Measurements from ENCODE around the gene FUOM.
A peak's percentile ranks its signal among the peaks of the same experiment; 100 is the strongest.

Gene FUOM

GRCh38 chr10:133335246-133336117, 22.3 kb downstream of the FUOM start:
- TF ChIP-seq CTCF (conservative IDR thresholded peaks at IDR 0.05; ENCODE audit: low read depth, low read length) = no peak
- peak overlapping the region; percentile 37 for H3K4me3 ChIP-seq (ENCODE audit: low read length)
- DNase-seq (ENCODE audit: low read depth) = no peak

GRCh38 chr10:133334503-133335245, 23.1 kb downstream of the FUOM start:
- peak overlapping the region; percentile 37 for H3K4me3 ChIP-seq (ENCODE audit: low read length)
- TF ChIP-seq CTCF (conservative IDR thresholded peaks at IDR 0.05; ENCODE audit: low read depth, low read length) = no peak
- no peak for DNase-seq (ENCODE audit: low read depth)

DNA sequence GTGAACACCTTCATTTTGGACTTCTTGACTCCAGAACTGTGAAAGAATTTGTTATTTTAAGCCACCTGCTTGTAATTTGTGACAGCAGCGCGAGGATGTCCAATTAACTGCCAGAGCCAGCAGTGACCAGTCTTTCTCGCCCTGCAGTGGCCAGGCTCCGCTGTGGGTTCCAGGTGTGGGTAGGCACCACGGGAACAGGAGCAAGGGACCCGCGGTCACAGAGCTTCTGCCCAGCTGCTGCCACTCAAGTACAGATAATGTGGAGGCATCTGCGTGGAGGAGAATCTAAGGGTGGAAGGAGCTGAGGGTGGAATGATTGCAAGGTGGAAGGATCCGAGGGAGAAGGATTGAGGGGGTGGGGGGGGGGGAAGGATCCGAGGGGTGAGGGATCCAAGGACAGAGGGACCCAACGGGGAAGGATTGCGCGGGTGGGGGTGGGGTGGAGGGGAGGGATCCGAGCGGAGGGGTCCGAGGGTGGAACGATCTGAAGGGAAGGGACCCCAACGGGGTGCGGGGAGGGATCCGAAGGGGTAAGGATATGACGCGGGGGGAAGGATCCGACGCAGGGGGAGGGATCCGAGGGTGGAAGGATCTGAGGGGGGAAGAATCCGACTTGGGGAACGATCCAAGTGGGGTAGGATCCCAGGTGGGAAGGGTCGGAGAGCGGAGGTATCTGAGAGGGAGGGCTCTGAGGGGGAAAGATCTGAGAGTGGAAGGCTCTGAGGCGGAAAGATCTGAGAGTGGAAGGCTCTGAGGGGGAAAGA, 24.7 kb downstream of the FUOM start:
- H3K4me3 ChIP-seq (ENCODE audit: low read length) = no peak overlapping the region
- TF ChIP-seq CTCF (conservative IDR thresholded peaks at IDR 0.05; ENCODE audit: low read depth, low read length) = no peak
- DNase-seq (ENCODE audit: low read depth) = no peak

DNA sequence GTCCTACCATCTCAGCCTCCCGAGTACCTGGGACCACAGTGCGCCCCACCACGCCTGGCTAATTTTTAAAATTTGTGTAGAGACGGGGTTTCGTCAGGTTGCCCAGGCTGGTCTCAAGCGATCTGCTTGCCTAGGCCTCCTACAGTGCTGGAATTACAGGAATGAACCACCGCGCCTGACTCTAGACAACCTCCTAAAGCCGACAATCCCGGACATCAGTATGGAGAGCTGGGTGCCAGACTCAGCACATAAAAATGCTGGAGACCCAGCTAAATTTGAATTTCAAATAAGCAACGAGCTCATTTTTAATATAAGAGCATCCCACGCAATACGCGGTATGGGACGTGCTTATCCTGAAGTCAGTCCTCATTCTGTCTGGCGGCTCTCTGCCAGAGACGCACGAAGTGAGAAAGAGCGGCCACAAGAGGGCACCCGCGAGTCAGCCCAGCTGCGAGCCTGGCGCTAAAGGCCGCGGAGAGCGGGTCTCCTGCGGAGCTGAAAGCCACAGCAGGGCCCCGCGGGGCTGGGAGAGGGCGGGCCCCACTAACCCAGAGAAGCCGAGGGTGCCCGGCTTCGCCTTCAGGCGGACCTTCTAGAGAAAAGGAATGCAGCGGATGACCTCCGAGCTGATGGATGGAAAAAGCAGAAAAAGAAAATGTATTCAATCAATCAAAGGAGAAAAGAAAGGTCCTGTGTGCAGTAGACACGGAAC, 28.2 kb downstream of the FUOM start:
- peak; percentile 93 for TF ChIP-seq CTCF (conservative IDR thresholded peaks at IDR 0.05; ENCODE audit: low read depth, low read length)
- no peak overlapping the region for H3K4me3 ChIP-seq (ENCODE audit: low read length)

DNA sequence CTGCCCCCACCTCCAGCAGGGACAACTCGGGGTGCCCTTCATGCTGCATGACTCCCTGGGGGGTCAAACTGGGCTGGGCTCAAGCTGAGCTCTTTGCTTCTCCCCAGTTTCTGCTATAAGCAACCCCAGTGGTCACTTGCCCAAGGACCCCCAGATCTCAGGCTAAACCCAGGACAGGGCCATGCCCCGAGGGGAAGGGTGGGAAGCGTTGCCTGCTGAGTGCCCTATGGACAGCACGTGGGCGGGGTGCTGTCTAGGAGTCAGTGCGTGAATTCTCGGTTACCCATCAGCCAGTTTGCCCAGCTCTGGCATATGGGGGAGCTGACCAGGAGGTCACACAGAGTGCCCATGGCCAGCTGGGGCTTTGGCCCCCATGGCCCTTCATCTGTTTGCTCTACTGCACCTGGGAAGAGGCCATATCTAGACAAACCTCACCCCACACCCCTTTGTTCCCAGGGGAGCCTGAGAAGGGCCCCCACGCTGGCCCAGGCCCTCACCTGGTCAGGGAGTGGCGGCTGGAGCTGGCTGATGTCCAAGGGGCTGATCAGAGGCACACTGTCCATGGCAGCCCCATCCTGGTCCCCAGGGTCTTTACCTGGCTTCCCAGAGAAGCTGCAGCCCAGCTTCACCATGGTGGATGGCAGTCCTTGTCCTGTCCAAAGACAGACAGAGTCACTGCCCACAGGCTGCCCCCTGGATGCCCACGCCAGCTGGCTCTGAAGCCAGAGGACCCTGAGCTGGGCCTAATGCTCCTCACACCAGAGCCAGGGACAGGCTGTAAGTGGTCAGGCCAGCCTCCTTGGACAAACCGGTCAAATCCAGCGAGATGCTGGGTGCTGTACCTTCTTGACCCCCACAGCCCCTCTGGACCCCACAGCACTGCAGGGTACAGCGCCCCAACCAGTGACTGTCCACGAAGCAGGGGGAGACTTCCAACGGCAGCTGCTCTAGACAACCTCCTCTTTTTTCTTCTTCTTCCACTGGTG, 29.2 kb downstream of the FUOM start:
- DNase-seq (ENCODE audit: low read depth) = no peak
- no peak for TF ChIP-seq CTCF (conservative IDR thresholded peaks at IDR 0.05; ENCODE audit: low read depth, low read length)
- no peak overlapping the region for H3K4me3 ChIP-seq (ENCODE audit: low read length)

More for the DNA sequence above, 28.2 kb downstream of the FUOM start:
- no peak for DNase-seq (ENCODE audit: low read depth)
